ENCODE results near the gene MYO19. TPM values are rescaled to one million over a fixed set of nuclear protein-coding genes. Genes with fewer than 3 reads are reported as not detected.

Gene MYO19
- total and polyA plus RNA-seq, 2 of the 8 experiments (the other 6 are each of a cell fraction or from before 2014, with no cell fraction given): 126 to 163 TPM

DNA sequence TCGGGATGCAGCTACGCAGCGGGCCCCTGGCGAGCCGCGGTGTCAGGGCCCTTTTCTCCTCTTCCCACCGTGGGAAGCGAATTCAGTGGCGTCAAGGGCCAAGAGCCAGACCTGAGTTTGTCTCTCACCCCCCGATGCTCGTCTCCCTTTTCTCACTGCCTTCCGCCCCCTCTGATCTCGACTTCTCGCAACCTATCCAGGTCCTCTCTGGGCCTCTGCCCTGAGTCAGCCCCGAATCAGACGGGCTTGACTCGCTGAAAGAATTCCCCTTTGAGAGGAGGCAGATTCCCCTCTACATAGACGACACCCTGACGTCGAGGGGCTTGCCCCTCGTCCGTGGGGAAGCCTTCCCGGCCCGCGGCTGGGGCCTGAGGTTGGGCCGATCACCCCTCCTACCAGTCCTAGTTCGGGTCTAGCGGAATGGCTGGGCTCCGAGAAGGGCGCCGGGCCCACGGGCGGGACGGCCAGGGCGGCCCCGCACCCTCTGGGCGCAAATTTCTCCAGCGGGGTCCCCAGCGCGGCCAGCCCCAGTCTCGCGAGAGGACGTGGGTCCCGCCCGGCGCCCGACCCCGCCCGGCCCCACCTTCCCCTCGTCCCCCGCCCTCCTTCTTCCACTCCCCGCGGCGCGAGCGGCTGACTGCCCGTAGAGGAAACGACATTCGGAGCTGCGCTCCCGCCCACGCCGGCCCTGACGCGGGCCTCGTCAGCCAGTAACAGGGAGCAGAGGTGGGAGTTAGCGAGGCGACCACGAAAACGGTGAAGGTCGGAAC lies 9.8 kb upstream of the MYO19 start, which contains the start of gene GGNBP2 (continued):
- TF ChIP-seq ASH2L (IDR thresholded peaks at IDR 0.05; ENCODE audit: low read length) (peak; percentile 58), PHF8 (conservative IDR thresholded peaks at IDR 0.05; ENCODE audit: low read depth, low read length) (peak; percentile 68), TCF12 (IDR thresholded peaks at IDR 0.05; ENCODE audit: low read depth, low read length) (no peak), JUND (IDR thresholded peaks at IDR 0.05; ENCODE audit: low read length) (no peak), RBBP5 (IDR thresholded peaks at IDR 0.05; ENCODE audit: borderline replicate concordance, low read depth, low read length) (peak; percentile 51; the same call in 1 of the 2 replicates)
- TF ChIP-seq, protein P1, sequence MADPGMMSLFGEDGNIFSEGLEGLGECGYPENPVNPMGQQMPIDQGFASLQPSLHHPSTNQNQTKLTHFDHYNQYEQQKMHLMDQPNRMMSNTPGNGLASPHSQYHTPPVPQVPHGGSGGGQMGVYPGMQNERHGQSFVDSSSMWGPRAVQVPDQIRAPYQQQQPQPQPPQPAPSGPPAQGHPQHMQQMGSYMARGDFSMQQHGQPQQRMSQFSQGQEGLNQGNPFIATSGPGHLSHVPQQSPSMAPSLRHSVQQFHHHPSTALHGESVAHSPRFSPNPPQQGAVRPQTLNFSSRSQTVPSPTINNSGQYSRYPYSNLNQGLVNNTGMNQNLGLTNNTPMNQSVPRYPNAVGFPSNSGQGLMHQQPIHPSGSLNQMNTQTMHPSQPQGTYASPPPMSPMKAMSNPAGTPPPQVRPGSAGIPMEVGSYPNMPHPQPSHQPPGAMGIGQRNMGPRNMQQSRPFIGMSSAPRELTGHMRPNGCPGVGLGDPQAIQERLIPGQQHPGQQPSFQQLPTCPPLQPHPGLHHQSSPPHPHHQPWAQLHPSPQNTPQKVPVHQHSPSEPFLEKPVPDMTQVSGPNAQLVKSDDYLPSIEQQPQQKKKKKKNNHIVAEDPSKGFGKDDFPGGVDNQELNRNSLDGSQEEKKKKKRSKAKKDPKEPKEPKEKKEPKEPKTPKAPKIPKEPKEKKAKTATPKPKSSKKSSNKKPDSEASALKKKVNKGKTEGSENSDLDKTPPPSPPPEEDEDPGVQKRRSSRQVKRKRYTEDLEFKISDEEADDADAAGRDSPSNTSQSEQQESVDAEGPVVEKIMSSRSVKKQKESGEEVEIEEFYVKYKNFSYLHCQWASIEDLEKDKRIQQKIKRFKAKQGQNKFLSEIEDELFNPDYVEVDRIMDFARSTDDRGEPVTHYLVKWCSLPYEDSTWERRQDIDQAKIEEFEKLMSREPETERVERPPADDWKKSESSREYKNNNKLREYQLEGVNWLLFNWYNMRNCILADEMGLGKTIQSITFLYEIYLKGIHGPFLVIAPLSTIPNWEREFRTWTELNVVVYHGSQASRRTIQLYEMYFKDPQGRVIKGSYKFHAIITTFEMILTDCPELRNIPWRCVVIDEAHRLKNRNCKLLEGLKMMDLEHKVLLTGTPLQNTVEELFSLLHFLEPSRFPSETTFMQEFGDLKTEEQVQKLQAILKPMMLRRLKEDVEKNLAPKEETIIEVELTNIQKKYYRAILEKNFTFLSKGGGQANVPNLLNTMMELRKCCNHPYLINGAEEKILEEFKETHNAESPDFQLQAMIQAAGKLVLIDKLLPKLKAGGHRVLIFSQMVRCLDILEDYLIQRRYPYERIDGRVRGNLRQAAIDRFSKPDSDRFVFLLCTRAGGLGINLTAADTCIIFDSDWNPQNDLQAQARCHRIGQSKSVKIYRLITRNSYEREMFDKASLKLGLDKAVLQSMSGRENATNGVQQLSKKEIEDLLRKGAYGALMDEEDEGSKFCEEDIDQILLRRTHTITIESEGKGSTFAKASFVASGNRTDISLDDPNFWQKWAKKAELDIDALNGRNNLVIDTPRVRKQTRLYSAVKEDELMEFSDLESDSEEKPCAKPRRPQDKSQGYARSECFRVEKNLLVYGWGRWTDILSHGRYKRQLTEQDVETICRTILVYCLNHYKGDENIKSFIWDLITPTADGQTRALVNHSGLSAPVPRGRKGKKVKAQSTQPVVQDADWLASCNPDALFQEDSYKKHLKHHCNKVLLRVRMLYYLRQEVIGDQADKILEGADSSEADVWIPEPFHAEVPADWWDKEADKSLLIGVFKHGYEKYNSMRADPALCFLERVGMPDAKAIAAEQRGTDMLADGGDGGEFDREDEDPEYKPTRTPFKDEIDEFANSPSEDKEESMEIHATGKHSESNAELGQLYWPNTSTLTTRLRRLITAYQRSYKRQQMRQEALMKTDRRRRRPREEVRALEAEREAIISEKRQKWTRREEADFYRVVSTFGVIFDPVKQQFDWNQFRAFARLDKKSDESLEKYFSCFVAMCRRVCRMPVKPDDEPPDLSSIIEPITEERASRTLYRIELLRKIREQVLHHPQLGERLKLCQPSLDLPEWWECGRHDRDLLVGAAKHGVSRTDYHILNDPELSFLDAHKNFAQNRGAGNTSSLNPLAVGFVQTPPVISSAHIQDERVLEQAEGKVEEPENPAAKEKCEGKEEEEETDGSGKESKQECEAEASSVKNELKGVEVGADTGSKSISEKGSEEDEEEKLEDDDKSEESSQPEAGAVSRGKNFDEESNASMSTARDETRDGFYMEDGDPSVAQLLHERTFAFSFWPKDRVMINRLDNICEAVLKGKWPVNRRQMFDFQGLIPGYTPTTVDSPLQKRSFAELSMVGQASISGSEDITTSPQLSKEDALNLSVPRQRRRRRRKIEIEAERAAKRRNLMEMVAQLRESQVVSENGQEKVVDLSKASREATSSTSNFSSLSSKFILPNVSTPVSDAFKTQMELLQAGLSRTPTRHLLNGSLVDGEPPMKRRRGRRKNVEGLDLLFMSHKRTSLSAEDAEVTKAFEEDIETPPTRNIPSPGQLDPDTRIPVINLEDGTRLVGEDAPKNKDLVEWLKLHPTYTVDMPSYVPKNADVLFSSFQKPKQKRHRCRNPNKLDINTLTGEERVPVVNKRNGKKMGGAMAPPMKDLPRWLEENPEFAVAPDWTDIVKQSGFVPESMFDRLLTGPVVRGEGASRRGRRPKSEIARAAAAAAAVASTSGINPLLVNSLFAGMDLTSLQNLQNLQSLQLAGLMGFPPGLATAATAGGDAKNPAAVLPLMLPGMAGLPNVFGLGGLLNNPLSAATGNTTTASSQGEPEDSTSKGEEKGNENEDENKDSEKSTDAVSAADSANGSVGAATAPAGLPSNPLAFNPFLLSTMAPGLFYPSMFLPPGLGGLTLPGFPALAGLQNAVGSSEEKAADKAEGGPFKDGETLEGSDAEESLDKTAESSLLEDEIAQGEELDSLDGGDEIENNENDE (IDR thresholded peaks at IDR 0.05; ENCODE audit: insufficient replicate concordance, low read length): no peak

Data from H1 (cell line).